Measurements from ENCODE around the gene PCIF1.
"Not testable (repeated sequence)": the region's sequence is repeated elsewhere in the genome, so short reads cannot be mapped to it uniquely, and the experiment has no call there.

Gene PCIF1

GRCh38 chr20:45948261-45948733, 13.8 kb downstream of the PCIF1 start:
- no peak for DNase-seq

DNA sequence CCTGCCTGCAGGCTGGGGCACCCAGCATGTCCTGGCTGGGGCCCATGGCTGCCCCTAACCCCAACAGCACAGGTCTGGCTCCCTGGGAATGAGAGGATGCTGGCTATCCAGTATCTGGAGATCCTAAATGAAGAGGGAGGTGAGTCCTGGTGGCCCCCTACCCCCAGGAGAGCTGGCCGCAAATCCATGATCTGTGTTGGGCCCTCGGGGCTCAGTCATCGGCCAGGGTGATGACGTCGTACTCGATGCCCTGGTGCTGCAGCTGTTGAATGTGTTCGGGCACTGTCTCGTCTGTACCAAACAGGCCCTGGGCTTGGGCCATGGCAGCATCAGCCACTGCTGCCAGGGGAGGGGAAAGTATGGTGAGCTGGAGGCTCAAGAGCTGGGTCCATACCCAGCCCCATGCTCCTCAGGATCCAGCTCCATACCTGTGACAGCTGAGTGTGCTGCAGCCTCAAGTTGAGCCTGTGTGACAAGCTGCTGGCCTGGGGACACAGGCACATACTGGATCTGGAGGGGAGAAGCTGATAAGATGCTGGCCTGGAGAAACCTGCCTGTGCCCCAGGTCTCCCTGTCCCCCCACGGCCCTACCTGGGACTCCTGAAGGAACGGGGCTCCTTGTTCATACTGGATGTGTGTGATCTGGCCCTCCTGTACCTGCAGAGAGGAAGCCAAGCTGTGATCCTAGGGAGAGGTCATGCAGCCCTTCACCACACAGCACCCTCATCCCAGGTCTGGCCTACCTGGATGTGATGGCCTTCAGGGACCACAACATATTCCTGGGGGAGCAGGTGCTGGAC, 14.5 kb downstream of the PCIF1 start:
- DNase-seq = no peak

GRCh38 chr20:45949542-45950329, 15.3 kb downstream of the PCIF1 start:
- no peak for DNase-seq

- no peak for DNase-seq
Measured at GRCh38 chr20:45950330-45950646, 15.8 kb downstream of the PCIF1 start.

GRCh38 chr20:45951925-45952834, 17.7 kb downstream of the PCIF1 start:
- no peak for DNase-seq

GRCh38 chr20:45952861-45953260, 18.4 kb downstream of the PCIF1 start:
- no peak for DNase-seq

- no peak for DNase-seq
Measured at GRCh38 chr20:45953672-45954071, 19.2 kb downstream of the PCIF1 start.

GRCh38 chr20:45956326-45956725, 21.8 kb downstream of the PCIF1 start:
- not testable (repeated sequence) for DNase-seq

DNA sequence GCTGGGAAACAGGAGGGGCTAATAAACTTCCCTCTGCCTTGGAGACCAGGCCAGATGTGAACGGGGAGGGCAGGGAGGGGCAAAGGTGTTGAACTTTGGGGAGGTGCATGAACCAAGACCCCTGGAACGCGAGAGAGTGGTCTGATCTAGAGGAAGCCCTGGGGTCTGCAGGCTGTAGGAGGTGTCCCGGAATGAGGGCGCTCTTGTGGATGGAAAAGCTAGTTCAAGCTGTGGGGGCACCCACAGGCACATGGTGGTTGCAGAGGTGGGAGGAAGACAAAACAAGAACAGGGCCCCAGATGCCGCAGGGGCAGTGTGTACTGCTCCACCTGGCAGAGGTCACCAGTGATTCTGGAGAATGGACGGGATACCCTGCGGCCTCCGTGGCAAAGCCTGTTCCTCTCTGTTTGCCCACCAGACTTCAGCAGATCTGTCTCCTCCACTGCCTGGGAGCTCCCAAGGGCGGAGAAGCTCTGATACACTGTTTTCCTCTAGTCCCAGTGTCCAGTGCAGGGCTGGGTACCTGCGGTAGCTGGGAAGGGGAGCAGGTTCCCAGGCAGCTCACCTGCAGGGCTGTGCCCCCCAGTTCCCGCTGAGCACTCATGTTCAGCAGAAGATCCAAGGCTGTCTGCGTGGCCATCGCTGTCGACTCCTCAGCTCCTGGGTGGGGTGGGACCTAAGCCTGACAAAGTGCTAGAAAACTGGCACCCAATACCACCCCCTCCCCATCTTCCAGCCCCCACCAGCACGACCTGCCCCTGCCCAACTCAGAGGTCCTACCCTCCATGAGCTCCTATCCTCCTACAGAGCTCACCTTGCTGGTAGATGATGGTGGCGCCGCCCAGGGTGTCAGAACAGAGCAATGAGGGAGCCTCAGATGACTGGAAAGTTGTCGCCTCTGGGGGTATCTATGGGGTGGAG, 22.8 kb downstream of the PCIF1 start:
- DNase-seq = no peak

GRCh38 chr20:45958593-45958992, 24.1 kb downstream of the PCIF1 start:
- DNase-seq = no peak

GRCh38 chr20:45959126-45959525, 24.6 kb downstream of the PCIF1 start:
- no peak for DNase-seq

GRCh38 chr20:45959956-45960630, 25.6 kb downstream of the PCIF1 start:
- DNase-seq = no peak

DNA sequence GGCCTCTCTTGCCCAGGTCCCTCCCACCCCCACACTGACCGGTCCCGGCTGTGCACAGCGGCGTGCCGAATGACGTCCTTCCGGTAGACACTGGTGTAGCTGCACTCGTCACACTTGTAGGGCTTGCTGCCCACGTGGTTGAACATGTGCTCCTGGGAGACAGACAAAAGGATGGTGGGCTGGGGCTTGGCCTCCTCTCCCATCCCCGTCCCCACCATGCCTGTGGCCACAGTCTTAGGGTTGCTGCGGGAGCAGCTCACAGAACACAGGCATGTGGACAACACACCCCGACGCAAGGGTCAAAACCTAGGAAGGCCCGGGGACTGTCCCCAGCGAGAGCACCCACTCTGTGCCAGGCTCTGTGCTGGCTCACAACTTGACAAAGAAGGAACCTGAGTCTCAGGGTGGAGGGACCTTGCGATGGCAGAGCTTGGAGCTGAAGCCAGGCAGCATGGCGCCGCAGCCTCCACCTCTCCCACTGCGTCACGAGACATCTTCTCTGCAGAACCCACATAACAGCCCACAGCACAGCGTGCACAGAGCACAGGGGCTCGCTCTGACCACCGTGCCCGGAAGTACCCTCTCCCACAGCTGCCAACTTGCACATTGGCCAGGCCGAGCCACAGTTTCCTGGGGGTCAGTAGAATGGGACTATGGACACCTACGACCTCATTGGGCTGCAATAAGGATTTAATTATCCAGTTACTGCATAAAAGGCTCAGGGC, 27.7 kb downstream of the PCIF1 start:
- no peak for DNase-seq

DNA sequence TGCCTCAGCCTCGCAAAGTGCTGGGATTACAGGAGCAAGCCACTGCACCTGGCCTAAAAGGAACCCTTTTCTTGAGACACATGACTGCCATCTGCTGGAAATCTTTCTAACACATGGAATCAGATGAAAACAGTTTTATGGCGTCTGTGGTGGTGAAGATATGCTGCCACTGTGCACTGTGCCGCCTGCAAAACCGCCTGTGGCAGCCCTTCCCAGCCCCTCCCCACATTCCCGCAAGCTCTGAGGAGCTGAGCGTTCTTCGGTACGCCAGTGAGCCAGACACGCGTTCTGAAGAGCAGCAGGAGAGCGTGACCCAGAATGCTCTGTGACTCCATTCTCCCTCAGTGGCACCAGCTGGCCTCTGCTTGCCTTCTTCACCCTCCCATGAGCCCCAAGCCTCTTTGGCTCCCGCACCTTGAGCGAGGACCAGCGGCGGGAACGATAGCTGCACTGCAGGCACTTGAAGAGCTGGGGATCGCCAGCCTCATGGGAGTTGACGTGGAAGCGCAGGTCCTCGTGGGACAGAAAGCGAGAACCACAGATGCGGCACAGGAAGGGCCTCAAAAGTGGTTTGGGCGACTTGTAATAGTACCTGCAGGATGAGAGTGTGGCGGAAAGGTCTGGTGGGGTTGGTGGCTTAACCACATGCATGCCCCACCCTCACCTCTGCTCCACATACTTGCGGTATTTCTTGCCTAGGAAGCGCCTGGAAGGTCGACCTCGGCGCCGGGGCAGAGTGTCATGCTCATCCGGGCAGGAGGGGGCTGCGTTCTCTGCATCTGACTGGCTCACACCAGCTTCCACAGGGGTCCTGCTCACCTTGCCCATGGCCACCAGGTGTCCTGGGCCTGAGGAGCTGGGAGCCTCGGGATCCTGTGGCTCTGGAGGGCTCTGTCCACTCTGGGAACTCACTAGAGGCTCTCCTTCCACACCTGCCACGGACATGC, 28.8 kb downstream of the PCIF1 start:
- no peak for DNase-seq

GRCh38 chr20:45964006-45964400, 29.5 kb downstream of the PCIF1 start:
- DNase-seq = no peak

DNA sequence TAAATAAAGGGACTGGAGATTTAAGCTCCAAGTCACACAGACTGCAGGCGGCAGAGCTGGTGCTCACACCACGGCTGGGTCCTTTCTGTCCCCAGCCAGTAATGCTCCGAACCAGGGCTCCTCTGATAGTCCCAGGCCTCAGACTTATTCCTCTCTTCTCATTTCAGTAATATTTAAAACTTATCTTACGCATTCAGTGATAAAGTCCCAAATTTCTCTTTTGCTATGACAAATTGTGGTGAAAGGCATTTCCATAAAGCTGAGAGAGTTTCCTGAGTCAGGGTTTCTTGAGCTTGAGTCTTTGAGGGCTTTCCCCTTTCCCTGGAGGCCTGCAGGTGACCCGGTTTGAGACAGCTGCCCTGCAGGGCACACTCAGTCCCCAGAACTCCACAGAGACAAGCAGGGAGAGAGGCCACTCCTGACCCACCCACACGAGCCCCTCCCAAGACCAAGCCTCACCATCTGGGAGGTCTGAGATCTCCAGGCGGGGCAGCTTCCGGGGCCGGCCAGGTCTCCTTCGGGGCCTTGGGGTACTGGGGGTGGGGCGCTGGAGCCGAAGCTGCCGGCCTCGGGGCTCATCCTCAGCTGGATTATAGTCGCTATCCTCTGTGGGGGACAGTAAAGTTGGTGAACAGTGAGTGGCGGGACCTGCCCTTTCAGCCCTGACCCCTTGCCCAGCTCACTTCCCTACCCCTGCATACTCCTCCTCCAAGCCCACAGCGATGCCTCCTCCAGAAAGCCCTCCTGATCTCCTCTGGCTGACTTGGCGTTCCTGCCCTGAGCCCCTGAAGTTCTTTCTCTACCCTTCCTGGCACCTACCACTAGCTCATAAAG, 30.9 kb downstream of the PCIF1 start:
- no peak for DNase-seq

- DNase-seq = no peak
Measured at GRCh38 chr20:45967551-45968080, 33.1 kb downstream of the PCIF1 start.

DNA sequence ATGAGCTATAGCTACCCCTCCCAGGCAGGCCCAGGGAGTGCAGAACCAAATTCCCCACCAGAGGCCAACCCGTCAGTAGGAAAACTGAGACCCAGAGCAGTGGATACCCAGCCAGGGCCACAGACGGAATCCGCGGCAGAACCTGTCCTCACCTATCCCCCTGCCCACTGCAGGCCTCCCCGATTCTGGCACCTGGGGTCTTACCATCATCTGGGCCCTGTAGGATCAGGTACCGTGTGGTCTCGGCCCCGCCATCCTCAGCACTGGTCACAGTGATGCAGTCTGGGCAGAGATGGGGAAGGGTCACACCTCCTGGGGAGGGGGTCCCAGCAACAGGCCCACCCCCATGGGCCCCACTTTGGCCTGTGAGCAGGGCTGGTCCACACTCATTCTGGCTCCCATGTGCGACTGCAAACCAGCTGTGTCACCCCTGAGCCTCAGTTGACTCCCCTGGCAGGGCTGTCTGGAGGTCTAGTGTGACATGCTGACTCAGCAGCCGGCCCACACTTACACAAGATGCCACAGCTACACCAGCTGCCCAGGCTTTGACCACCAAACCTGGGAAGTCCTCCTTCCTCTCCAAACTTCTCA, 33.7 kb downstream of the PCIF1 start:
- no peak for DNase-seq
